Measurements from ENCODE around the gene LAMB3.

The LAMB3 gene

DNA sequence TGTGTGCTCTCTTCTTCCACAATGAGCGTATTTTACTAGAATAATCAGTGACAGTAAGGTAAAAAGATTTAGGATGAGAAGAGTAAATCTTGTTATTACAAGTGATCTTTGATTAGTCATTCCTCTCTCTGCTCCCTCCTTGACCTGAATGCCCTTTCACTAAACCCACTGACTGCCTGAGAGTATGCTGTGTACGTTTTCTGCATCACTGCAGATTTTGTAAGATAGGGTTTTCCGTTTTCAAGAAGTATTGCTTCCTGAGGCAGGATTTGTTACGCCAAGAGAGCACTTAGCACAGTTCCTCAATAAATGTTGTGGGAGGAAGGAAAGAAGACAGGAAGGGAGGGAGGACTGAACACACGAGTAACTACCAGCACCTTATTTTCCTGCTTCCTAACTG is 7.7 kb upstream of the LAMB3 start:
- no peak for DNase-seq

DNA sequence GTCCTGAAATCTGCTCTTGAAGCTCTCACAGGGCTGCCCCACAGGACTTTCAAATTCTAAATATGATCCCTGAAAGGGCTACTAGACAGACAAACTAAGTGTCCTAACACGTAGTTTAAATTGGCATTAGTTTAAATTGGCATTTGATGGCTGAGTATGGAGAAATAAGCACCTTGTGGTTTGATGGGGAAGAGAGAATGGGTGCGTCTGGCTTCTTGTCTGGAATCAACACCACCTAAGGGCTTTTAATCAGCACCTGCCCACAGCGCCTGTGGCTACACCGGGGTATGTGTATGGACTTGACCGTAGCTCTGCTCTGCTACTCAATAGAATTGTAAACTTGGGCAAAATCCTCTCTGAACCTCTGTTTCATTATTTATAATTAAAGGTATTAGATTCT is 5.7 kb upstream of the LAMB3 start:
- DNase-seq = no peak

DNA sequence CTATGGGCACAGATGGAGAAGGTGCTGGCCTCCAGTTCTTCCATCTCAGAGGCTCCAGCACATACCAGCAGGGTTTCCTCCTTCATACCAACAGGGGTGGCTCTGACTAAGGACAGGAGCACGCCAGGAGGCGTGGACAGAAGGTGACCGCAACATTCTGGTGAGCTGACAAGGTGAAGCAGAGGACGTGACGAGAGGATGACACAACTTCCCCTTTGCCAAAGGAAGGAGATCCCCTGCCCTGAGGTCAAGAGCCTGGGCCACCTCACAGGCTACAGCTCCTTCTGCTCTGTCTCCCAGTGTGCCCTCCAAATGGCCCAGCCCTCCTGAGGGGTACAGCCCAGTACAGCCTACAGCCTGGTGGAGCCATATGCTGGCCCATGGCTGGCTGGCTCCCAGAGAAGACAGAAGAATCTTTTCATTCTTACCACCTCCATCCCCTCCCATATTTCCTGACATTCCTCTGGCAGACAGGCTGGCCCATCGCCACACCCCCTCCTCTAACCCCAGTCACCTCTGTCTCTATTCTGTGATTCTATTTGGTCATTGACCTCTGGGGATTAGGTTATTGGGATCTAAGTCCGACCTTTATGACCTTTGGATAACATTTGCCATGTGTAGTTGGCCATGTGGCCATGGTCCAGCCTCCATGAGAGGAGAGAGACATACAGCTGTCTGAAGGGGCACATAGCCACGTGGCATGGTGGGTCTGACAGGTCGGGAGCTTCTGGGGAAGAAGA is 5.1 kb upstream of the LAMB3 start:
- DNase-seq = no peak

DNA sequence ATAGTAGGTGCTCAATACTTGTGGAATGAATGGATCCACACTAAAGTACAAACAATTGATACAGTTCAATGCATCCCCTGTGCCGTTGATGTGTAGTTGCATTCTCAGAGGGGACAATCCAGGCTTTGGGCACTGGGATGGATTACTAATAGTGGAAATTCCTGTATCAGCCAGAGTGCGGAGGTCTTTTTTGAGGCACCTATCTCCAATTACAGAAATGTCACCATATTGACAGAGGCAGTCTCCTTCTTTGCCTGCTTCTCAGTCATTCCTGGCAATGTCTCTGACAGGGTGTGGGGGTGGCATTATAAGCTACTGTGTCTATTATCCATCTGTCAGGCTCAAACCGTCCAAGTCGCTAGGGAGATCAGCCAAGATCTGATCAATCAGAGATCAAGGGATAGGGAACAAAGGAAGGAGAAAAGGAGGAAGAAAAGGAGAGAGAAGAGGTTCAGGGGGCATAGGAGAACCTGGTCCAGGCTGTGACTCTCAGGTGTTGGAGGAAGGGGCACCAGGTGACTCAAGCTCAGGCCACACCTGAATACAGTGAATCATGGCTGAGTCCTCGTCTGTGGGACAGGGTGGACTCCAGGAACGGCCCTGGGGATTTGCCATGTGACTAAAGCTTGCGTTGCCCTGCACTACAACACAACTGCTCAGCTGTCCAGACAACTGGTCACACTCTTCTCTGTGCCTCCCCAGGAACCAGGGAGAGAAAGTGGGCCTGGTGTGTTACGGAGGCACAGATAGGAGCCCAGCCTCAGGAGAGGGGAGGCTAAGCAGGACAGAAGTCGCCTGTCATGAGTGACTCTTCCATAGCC is 3.4 kb upstream of the LAMB3 start:
- no peak for DNase-seq

DNA sequence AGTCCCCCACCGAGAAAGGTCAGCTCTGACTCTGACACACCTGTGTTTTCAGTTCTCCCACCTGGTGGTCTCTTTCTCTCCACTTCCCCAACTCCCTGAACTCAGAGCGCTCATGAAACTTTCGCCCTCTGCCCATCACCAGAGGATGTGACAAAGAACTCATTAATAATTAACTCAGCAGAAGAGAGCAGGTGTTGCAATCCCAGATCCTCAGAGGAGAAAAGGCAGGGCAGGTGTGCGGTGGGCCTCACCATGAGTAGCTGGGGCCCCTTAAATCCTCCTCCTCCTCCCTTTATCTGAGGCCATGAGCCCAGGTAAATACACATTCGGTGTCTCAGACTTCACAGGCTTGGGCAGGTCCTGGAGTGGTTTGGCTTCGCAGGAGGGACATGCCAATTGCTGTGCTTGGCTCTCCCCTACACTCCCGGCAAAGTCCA is 1.7 kb upstream of the LAMB3 start:
- no peak for DNase-seq

DNA sequence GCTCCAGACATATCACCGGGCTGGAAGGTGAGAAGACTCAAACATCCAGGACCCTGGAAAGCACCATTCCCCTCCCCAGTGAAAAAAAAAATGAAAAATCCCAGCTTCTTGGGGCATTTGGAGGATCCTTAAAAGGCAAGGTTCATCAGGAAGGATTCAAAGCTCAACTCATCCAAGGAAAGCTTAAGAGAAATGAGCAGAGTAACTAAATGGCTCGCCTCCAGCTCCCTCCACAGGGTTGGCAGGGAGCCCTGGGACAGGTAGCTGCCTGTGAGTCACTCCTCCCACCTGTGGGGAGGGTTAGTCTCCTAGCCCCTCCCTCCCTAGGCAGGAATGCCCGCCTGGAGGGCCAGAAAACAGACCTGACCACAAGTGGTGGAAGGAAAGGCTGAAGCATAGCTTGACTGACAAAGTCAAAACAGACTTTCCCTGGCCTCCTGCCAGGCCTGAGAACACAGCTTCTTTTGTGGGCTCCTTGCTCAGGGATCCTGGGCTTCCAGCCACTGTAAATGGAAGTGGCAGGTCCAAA is 712 bp upstream of the LAMB3 start:
- peak; percentile 93 for DNase-seq

DNA sequence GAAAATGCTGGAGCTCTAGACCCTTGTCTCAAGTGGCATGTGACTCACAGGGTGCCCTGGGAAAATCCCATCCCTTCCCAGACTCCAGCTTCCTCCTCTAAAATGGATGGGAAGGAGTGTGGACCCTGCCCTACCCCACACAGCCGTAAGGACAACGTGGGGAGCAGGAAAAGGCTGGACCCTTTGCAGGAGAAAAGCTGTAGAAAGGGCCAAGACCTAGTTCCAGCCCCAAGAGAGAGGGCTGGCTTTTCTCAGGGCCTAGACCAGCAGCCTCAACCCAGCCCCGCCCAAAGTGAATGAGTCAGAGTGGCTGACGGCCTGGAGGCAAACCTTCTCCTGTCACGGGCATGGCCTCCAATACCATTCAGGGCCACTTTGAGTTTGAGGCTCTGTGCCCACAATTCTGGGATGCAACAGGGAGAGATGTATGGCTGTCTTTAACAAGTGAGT is 1.1 kb downstream of the LAMB3 start:
- no peak for DNase-seq

DNA sequence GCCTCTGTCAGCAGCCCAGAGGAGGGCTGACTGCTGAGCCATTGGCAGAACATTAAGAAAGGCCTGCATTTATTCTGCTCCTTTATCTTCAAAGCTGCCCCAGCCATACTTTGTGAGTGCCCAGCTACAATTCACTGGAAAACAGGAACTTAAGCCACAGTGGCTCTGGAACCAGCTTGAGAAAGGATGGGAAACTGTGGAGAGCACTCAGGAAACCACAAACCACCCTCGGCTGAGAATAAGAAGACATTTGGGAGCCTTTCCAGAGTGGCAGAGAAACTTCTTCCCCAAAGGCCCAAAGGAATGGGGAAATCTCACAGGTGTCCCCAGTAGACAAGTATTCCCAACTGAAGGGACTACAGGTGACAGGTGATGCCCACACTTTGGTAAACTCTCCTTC is 1.8 kb downstream of the LAMB3 start:
- no peak for DNase-seq

DNA sequence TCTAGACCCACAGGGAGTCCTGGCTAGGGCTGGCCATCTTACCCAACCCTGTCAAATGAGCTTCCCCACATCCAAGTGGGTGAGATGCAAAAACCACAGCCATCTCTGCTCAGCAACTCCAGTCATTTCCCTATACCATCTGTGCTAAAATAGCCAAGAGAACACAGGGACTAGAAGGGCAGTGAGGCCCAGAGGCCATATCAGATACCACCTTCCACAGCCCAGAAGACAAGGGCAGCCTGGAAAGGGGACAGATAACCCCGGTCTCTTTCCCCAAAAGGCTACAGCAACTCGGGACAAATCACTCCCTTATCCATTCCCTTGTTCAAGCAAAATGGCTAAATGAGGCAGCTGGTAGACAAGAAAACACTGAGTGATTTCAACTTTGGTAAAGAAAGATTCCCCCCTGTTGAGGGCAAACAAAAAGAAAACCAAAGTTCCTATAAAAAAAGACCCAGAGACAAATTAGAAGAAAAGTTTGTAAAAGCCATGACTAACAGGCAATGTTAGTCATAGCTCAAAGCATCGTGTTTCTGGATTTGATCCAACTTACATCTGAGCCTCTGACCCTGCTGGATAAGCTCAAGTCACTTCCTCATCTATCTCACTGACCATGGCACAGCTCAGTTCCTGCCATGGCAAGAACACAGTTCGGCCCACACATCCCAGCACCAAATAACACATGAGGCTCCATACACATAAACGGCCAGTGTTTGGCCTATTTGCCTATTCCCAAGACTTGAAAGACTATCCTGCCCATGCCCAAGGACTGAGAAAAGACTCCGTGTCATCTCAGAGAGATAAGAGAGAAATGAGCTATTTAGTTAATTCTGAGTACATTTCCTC is 3.1 kb downstream of the LAMB3 start:
- DNase-seq = no peak

DNA sequence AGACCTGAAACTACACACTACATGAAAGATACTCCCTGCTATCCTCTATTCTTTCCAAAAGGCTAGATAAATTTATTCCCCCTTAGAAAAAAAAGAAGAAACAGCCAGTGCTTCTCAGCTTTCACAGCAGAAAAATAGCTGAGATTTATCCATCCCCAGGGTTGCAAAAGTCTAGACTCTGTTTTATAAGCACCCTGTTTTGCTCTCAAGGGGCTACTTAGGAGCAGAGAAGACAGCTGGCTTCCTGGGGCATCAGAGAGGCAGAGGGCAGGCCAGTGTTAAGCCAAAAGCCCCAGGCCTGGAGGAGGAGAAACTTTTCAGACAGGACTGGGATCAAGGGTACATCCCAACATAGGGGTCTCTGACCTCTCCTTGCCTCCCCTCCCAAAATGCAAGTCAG is 3.9 kb downstream of the LAMB3 start:
- DNase-seq = no peak

DNA sequence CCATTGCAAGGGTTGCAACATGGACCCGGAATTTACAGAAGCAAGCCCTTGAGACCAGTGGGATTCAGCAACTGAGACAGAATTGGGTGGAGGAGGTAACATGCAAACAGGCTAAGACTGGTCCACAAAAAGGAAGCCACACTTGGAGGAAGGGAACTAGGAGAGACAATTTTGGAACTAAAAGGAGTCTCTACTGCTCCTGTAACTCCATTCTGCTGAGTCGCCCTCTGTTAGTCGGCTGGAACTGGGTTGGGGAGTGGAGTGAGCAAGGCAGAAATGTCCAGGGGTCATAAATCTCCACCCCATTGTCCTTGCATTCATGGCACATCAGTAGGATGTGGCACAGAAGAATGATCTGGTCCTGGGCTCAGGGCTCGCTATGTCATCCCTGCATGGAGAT is 5.1 kb downstream of the LAMB3 start:
- DNase-seq = no peak

DNA sequence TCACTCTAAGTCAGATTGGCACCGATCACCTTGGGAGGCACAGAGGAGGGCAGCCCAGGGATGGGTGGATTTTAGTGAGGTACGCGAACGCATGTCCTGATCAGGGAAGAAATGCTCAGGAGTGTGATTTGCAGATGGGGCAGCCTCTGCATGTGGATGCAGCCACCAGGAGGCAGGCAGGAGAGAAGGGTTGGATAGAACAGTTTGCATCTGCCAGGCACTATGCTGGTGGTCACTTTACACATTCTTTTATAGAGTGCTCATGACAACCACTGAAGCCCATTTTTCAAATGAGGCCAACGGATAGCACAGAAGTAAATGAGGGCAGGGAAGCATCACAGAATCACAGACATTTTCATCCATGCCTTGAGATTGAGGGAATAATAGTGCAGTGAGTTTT is 5.7 kb downstream of the LAMB3 start:
- DNase-seq = no peak

DNA sequence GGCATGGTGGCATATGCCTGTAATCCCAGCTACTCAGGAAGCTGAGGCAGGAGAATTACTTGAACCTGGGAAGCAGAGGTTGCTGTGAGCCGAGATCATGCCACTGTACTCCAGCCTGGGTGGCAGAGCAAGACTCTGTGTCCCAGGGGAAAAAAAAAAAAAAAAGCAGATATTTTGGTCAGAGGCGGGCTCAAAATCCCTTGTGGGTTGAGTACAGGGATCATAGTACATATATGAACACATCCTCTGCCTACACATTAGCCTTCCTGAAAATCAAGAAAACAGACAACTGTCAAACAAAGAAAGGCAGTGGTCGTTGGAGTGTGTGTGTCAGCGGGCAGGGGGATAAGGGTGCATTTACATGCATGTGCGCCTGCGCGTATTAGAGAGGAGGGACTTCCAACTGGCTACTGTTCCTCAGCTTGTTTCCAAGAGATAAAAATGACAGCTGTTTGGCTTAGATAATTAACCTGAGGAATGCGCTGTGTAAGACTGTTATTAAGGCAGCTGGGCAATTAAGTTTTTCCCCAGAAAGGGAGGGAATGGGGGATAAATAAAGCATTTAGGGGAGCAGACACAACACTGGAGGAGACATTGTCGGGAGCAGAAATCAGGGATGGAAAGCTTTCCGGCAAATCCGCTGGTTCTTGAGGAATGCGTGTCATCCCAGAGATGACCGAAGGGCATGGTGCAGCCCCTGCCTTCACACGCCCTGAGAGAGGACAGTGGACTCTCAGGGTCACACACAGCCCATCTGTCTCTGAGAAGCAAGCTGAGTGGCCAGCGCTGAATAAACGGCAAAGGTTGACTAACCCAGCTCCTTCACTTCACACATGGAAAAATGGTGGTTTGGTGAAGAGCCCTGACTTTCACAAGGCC is 6.4 kb downstream of the LAMB3 start:
- DNase-seq = no peak

DNA sequence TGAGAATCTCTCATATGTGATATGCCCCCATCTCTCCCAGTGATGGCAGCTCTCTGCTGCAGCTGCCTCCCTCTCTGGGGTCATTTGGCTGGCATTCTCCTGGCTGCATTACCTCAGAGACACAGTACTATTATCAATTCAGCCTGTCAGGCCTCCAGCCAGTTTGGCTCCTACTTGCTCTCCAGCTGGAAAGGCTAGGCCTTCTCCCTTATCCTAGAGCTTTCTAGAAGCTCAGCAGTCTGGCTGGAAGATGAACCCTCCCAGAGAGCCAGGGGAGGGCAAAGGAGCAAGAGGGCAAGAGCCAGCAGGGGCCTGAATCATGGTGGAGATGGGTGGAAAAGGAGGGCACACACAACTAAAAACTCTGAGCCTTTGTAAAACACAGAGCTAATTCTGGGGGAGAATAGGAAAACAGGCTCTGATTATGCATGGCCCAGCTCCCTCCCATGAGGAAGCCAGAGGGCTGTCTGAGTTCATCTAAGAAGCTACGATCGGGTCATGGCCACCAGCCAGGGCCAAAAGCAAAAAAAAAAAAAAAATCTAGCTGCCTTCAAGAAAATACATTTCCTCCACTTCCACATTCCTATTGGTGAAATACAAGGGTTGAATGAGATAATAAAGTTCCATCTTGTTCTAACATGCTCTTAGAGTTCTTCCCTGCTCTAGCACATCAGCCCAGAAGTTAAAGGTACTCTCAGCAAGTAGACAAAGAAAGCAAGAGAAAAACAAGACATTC is 8.8 kb downstream of the LAMB3 start:
- no peak for DNase-seq

DNA sequence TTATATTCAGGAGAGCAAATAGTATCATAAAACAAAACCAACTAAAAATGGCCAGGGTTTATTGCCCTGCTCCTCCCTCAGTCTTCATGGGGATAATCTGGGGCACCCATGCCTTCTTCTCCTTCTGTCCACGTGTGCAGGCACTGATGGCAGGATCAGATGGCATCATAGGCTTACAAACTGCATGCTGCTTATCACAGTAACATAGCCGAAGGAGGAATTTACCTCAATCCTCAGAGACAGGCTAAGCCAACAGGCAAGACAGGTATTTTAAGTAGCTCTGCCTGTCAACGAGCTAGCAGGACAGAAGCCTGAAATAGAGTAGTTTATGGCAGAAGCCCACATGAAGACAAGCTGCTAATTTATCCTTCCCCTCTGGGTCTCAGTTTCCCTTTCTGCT is 9.4 kb downstream of the LAMB3 start:
- no peak for DNase-seq

DNA sequence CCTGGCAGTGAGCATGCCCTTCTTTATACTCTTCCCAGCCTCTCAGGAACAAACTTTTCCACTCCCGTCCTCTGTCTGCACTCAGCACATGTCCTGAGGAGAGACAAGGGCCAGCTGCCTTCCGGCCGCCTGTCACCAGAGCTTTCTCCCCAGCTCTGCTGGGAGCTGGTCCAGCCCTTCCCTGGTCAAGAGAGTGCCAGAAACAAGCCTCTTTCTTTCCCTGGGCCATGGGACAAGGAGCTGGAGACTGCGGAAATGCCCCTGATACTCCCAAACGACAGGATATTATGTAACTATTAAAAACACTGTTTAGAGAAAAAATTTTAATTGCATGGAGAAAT is 10.4 kb downstream of the LAMB3 start:
- no peak for DNase-seq

DNA sequence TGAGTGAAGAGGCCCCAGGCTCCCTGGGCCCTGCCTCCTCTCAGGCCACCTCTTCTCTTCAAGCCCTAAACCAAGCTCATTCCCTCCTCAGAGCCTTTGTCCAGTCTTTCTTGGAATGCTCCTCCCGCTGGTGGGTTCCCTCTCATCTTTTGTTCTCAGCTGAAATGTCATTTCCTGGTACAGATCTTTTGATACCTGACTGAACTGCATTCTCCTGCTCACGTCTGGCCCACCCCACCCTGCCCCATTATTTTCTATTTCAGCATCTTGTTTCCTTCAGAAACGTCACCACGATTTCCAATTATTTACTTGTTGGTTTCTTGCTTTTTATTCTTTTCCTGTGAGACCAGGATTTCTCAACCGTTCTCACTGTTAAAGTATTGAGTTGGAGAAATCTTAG is 16.4 kb downstream of the LAMB3 start:
- no peak for DNase-seq

DNA sequence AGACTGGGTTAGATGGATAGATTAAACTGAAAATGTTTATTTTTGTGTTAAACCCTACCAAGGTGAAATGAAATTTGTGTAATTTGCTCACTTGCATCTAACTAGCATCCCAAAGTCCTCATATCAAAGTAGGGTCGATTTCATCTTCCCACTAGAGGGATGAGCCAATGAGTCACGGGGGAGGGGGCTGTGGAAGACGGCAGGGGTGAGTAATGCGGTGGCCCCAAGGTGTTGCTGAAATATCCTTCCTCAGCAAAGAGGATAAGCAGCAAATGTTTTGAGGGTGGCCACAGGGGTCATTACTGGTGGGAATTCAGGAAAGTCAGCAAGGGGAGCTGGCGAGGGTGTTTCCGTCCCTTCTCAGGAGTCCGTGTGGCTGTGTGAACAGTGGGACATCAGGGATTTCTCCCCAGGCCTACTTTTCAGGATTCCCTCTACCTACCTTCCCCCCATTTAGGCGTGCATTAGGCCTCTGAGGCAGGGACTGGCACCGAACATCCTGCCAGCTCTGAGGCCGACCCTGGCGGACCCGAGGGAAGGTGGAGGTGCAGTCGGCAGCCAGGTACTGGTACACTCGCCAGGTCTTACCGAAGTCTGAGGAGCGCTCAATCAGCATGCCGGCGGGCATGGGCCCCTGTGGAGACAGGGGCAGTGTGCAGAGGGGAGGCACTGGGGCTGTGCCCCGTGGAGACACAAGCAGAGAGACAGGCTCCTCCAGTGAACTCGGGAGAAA is 18.1 kb downstream of the LAMB3 start:
- no peak for DNase-seq

DNA sequence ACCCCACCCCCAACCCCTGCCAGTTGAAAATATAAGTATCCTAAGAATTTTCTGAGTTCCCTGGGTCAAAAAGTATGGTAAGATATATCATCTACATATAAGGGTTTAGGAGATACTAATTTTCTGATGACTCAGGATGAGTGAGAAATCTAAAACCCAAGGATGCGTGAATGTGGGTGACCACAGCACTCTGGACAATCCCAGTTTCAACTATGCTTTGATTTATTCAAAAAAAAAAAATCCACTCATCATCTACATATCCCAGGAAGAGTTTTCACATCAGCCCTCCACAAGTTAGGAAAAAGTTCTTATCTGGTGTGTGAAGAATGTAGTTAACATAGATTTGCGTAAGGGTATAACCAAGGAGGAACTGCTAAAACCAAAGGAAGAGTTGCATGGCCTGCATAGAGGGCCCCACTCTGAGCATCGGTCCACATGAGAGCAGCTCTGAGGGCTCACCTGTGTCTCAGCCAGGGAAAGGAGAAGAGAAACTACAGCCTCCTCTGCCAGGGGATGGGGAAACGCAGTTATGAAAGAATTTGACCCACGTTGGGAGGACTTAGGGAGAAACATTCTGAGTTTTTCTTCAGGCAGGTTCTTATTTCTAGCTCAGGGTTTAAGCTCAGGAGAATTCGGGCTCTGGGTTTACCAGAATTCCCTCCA is 18.8 kb downstream of the LAMB3 start:
- DNase-seq = no peak
